HG02678 (cell line): ENCODE results near the gene FKBP6.
"Not testable (repeated sequence)": the region's sequence is repeated elsewhere in the genome, so short reads cannot be mapped to it uniquely, and the experiment has no call there.

Experiments
- ATAC-seq: cut with Tn5 transposase; IDR thresholded peaks from one replicate; pipeline ENCODE4 v1.9.1; 2021; ENCODE audit warnings: mild to moderate bottlenecking, moderate library complexity; ENCODE audit not compliant: unreplicated experiment

FKBP6 gene, protein sequence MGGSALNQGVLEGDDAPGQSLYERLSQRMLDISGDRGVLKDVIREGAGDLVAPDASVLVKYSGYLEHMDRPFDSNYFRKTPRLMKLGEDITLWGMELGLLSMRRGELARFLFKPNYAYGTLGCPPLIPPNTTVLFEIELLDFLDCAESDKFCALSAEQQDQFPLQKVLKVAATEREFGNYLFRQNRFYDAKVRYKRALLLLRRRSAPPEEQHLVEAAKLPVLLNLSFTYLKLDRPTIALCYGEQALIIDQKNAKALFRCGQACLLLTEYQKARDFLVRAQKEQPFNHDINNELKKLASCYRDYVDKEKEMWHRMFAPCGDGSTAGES

DNA sequence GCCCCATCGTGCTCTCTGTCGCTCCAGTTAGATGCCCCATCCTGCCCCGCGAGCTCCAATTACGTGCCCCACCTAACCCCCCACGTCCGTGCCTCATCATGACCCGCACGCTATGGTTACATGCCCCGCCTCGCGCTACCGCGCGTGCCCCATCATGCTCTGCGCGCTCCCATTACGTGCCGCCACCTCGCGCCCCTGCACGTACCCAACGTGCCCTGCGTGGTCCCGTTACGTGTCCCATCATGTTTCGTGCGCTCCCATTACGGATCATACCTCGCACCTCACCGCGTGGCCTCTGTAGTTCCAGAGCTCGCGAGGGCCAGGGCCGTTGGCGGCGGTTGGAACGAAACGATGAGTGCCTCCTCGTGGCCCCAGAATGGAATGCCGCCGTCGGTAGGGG is at the start of gene FKBP6, which contains the start of gene TRIM50:
Gene FKBP6 (plus strand): TSS at position 240 of the 400 bp plus-strand sequence. CDS start 268 bp downstream, outside the sequence.
Gene TRIM50 (minus strand): TSS at position 161 of the 400 bp plus-strand sequence. CDS start 3,295 bp downstream, outside the sequence.
- not testable (repeated sequence) for ATAC-seq

DNA sequence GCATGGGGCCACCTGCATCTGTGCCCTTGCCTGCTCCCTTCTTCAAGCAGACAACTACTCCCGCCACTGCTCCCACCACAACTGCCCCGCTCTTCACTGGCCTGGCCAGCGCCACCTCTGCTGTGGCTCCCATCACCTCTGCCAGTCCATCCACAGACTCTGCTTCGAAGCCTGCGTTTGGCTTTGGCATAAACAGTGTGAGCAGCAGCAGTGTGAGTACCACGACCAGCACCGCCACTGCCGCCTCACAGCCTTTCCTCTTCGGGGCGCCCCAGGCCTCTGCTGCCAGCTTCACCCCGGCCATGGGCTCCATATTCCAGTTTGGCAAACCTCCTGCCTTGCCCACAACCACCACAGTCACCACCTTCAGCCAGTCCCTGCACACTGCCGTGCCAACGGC is 30.7 kb upstream of the FKBP6 start:
- ATAC-seq: not testable (repeated sequence)

DNA sequence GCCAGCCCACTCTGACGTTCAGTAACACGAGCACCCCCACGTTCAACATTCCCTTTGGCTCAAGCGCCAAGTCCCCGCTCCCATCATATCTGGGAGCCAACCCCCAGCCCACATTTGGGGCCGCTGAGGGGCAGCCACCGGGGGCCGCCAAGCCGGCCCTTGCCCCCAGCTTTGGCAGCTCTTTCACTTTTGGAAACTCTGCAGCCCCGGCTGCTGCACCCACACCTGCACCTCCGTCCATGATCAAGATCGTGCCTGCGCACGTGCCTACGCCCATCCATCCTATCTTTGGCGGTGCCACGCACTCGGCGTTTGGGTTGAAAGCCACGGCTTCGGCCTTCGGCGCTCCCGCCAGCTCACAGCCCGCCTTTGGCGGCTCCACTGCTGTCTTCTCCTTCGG is 30.3 kb upstream of the FKBP6 start:
- ATAC-seq: not testable (repeated sequence)

DNA sequence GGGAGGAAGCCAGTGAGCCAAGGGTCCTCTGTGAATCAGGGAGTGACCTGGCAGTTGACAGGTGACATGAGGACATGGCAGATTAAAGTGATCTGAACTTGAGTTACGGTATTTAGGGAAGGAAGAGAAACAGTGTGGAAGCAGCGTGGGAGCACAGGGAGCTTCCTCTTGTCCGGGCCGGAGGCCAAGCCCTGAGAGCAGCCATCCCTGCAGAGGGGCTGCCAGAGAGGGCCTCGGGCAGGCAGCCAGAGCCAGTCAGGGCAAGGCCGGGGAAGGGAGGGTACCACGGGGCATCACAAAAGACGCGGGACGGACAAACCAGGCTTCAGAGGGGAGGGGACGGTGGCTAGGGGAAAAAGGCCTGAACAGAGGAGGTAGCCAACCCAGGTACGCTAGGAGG is 28.1 kb upstream of the FKBP6 start:
- not testable (repeated sequence) for ATAC-seq

DNA sequence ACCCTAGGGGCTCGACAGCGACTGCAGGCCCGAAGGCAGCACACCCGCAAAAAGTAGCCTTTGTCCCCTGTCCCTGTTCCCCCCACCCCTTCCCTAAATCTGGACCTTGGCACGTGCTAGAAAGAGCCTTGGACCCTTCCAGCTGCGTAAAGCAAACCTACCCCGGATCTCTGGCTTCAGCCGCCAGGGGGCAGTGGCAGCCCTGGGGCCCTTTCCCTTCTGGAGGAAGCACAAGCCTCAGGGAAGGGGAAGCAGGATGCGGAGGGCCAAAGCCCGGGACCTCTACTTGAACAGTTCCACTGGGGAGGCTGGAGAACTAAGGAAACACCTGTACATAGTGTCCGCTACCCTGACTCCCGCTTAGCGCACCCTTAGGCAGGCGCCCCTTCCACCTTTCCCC is 26.9 kb upstream of the FKBP6 start:
- ATAC-seq: not testable (repeated sequence)

DNA sequence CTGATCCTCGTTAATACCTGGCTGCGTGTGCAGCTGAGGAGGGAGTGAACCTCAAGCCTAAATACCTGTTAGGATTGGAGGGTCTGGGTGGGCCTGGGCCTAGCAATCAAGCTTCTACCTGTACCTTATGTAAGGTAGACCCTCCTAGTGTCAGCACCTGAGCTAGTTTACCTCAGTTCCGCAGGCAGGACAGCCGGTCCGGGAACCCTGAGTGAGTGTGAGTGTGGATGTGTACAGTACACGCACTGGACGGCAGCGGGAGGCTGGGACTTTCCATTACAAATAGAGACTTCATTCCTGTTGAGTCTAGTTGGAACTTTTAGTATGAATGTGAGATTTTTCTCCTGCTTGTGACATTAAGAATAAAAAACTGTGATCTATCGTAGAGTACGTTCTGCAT is 25.1 kb upstream of the FKBP6 start:
- not testable (repeated sequence) for ATAC-seq

DNA sequence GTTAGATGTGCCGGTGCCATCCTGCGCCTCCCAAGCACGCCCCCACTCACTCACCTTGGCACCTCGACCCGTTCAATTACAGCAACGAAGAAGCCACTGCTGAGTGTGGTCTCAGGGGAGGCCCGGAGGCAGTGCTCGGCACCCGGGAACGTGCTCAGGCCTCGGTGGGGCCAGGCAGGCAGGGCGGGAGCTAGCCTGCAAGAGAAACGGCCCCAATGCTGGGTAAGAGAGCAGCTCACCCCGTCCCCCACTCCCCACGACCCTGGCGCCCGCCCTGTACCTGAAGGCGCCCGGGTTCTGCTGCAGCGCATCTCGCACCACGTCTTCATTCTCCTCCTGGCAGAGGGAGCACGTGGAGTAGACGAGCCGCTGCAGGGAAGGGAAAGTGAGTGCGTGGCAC is 24.4 kb upstream of the FKBP6 start:
- ATAC-seq: no peak

DNA sequence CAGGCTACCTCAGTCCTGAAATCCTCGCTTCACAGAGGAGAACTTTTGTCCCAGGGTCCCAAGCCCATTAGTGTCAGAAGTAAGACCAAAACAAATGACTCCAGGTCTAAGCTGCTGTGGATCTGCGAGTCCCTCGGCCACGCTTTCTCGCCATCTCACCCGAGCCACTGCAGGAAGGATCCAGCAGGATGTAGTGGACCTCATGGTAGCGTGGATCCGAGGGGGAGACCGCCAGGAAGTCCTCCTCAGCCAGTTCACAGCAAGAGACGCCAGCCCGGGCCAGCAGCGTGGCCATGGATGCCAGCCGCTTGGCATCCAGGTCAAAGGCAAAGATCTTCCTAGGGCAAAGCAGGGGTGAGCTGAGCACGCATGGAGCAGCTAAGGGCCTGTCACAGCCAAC is 23.9 kb upstream of the FKBP6 start:
- no peak for ATAC-seq

DNA sequence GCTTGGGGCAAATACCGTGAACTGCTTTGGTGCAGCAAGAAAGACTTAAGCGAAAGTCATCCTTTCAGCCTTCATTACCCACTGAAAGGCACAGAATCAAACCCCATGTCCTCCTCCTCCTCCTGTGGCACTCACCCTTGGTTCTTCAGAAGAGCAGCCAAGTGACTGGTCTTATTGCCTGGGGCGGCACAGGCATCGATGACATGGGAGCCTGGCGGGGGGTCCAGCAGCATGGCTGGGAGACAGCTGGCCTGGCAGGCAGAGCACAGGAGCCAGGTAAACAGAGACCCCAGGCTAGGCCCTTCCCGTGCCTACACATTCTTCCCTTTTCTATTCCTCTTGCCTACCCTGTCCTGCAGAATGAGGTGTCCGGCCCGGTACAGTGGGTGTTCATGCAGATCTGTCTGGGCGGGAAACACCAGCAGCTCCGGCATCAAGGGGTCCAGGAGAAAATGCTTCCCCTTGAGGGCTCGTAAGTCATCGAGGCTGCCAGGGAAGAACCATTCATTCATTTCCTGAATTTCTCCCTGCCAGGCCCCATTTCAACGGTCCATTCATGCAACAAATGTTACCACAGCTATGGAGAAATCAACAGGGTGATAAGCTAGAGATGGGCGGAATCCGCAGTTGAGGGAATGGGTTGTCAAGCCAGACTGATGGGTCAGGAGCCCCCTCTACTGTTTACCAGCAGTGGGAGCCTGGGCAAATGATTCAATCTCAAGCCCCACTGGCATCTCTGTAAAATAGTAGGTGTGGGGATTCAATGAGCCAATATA is 23.2 kb upstream of the FKBP6 start:
- not testable (repeated sequence) for ATAC-seq

DNA sequence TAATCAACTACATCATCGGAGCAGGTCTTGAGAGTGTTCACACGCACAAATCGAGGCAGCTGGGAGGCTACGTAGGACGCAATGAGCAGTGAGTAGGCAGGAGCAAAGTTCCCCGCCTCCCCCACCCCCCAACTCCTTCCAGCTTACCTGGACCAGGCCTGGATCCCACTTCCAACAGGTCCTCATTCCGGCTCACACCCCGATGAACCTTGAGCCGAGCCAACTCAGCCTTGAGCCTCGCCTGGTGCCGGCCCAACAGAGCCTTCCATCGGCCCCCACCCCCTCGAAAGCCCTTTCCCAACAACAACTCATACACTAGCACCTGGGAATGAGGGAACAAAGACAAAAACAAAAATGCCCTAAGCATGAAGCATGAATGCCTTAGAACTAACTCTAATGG is 20.5 kb upstream of the FKBP6 start:
- no peak for ATAC-seq

DNA sequence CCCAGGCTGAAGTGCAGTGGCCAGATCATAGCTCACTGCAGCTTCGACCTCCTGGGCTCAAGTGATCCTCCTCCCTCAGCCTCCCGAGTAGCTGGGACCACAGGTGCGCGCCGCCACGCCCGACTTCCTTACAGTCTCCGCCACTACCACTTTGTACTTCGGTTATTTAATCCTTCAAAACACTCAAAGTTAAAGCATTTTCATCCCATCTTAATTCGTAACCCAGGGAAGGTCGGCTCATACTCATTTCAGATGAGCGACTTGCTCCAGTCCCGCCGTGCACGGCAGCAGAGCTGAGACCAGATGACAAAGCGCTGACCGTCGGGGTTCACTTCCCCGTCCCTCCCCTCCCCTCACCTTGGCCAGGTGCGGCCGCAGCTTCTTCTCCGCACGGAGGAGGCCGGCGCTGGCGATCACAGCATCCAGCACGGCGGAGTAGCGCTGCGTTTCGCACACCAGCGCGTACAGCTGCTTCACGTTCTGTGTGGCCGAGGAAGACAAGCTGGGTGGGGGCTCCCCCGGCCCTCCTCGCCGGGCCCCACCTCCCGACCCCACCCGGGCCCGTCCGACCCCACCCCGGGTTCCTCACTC is 19.8 kb upstream of the FKBP6 start:
- ATAC-seq: peak; percentile 41

DNA sequence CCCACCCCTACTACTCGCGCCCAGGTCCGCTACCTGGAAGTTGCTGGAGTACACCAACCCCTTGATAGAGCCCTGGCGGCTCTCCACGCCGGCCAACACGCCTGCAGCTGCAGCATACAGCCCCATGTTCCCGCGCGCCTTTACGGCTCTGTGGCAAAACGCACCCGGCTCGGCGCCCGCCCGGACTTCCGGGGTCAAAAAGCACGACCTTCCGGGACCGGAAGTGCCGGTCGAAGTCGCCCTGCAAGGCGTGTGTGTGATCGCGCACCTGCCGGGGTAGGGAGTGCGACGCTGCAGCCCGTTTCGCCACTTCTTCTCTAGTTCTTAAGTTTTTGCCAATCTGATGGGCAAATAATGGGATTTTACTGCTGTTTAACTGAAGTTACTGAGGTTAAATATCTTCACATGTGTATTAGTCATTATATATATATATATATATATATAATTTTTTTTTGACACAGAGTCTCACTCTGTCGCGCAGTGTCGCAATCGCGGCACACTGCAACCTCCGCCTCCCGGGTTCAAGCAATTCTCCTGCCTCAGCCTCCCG is 19.2 kb upstream of the FKBP6 start, which contains the start of gene NSUN5:
Gene NSUN5 (minus strand): TSS at position 162 of the 550 bp plus-strand sequence. CDS start 36 bp downstream, at position 126.
- ATAC-seq: peak; percentile 91

DNA sequence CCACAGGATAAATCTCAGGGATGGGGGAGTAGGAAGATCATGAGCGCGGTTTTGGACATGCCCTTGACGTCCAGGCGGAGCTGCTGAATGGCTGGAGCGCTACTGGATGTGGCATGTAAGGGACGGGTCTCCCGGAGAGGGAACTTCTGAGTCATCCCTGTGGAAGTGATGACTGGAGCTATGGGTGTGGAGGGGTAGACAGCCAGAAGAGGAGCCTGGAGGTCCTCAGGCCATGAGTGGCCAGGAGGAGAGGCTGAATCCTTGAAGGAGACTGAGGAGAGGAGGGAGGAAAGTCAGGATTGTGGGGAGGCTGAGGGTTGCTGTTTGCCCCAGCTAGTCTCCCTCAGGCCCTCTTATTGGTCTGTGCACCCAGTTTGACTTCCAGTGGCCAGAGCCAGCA is 16.5 kb upstream of the FKBP6 start:
- ATAC-seq: not testable (repeated sequence)

DNA sequence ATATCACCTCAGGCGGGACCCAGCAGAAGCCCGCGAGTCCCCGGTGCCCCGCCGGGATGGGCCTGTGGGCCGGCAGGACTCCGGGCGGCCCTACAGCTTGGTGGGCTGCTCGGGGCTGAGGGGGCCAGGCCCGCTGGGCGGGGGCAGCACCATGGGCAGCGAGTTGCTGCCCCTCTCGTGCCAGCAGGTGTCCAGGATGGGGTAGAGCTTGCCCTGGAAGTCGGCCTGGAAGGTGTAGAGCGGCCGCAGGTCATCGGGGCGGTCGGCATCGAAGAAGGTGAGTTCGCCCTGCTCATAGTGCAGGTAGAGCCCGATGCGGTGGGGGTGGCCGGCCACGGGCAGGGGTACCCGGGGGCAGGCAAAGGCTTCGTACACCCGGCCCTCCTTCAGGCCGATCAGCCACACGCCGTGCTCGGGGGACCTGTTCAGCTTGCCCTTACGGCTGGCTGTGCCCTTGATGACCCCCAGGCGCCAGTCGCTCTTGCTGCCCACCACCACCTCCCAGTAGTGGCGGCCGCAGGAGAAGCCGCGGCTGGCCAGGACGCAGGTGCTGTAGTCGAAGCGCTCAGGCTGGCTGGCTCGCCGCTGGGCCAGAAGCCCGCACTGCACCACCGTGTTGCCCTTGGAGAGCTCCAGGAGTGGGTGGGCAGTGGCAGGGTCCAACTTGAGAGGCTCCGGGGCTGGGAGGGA is 15.0 kb upstream of the FKBP6 start:
- no peak for ATAC-seq

DNA sequence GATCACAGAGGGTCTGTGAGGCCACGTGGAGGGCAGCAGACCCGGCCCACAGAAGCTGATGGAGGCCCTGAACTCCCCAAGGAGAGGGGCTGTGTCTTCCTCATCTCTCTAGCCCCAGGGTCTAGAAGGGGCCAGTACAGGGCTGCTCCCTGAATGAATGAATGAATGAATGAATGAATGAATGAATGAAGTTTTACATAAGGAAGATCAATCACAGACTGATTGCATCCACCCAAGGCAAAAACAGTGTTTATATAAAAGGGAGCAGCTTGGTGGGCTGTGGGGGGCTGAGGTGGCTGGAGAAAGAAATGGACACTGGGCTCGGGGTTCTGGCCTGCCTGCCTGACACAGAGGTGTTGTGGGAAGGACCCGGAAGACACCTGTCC is 14.4 kb upstream of the FKBP6 start:
- ATAC-seq: no peak

DNA sequence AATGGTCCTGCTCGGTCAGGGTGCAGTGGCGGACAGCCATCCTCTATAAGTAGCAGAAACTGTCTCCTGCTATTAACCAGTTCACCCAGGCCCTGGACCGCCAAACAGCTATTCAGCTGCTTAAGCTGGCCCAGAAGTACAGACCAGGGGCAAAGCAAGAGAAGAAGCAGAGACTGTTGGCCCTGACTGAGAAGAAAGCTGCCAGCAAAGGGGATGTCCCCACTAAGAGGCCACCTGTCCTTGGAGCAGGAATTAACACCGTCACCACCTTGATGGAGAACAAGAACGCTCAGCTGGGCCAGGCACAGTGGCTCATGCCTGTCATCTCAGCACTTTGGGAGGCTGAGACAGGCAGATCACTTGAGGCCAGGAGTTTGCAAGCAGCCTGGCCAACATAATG is 13.7 kb upstream of the FKBP6 start:
- no peak for ATAC-seq

DNA sequence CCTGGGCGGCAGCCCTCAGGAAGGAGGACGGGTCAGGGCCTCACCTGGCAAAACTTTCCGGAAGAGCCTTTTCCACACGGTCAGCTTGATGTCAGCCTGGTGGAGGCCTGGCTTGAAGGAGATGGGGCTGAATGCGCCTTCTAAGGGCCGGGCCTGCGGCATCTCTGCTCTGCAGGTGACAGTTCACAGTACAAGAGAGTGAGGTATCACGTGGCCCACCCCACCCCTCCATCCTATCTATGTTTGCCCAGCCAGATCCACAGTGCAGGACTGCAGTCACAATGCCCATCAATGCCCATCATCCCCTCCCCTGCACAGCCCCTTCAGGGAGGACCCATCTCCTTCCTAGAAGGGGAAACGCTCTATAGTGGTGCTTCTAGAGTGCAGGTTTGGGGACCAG is 11.4 kb upstream of the FKBP6 start:
- no peak for ATAC-seq

DNA sequence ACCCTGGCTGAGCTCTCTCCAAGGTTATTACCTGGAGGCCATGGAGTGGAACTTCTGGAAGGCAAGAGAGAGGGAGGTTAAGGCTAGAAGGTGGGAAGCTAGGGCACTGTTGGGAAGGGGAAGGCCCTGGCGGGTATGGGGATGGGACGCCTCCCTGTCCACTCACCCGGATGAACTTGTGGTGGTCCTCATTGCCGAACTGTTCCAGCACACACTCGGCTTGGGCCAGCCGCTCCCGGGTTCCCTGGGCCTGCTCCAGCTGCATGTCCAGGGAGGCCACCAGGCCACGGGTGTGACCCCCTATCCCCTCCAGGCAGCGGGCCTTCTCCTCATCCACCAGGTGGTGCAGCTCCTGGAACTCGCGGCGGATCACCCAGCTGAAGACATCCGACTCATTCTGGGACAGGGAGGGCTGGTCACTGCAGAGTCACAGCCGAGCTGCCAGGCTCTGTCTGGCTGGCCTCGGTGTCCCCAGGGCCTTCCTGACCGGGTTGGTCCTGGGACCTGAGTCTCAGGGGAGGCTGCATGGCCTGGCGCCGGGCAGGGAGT is 9.2 kb upstream of the FKBP6 start:
- ATAC-seq: not testable (repeated sequence)

DNA sequence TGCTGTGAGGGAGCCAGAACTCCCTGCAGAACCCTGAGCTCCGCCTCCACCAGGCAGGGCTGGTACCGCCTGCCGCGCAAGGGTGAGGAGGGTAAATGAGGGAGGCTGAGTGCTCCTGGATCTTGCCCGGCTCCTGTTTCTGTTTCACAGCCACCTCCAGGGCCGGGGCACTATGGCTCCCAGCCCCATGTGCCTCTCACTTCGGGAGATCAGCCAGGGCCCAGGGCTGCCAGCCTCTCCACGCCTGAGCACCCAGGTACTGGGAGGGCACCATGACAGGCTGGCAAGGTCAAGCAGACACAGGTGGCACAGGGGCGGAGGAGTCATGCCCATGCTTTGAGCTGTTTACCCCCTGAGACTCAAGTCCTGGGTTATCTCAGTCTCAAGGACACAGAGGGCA is 8.4 kb upstream of the FKBP6 start:
- ATAC-seq: not testable (repeated sequence)

DNA sequence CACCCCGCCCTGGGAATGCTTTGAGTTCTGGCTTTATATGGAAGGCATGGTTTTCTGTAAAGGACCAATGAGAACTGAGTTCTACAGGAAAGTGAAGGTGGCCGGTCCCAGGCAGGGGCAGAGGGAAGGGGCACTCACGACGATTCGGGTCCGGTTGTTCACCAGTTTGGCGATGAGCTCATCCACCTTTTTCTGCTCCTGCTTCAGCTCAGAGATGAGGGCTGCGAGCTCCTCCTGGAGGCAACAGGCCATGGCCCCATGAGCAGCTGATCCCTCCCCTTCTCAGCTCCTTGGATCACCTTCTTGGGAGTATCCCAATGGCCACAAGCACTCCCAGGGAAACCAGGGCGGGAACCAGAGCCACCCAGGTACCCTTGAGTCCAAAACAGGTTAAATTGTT is 8.0 kb upstream of the FKBP6 start:
- not testable (repeated sequence) for ATAC-seq
